GM19025 (cell line): ENCODE results near the gene TICAM1.
"Not testable (repeated sequence)": the region's sequence is repeated elsewhere in the genome, so short reads cannot be mapped to it uniquely, and the experiment has no call there.

Source experiments
- ATAC-seq: cut with Tn5 transposase; IDR thresholded peaks from one replicate; pipeline ENCODE4 v1.9.1; 2021; ENCODE audit warnings: mild to moderate bottlenecking, low read depth, moderate library complexity; ENCODE audit not compliant: unreplicated experiment

Gene TICAM1

DNA sequence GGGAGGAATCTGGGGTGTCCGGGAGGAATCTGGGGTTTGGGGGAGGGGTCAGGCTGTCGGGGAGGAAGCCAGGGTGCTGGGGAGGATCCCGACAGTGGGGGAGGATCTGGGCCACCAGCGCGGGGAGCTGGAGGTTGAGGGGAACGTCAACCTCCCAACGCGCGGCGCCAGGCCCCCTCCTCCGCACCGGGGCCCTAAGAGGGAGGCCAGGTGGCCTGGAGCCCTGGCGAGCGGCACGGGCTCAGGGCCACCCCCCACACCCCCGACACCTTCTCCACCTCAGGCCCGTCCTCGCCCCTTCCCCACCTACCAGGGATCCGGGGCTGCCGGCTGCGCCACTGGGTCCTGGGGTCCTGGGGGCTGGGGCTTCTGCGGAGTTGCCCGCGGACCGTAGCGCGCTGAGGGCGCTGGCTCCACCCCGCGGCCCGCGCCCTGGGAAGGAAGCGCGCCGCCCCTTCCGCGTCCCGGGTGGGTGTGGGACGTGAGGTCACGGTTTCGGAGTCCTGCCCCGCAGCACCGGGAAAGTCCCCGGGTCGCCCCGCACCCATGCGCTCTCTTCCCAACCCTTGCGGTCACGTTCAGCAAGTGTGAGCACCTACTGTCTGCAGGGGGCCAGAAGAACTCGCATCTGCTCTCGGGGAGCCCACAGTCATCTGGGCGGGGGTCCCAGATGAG lies at the start of gene TICAM1:
Gene TICAM1 (minus strand): TSS at position 409 of the 675 bp plus-strand sequence. CDS start 13,335 bp downstream, outside the sequence.
- ATAC-seq = peak; percentile 64

DNA sequence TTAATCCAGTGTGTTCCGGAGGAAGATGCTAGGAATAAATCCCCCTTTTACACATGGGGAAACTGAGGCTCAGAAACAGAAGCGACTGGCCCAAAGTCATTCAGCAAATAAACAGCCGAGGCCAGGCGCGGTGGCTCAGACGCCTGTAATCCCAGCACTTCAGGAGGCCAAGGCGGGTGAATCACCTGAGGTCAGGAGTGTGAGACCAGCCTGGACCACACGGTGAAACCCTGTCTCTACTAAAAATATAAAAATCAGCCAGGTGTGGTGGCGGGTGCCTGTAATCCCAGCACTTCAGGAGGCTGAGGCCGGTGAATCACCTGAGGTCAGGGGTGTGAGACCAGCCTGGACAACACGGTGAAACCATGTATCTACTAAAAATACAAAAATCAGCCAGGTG lies 47.5 kb upstream of the TICAM1 start:
- no peak for ATAC-seq

DNA sequence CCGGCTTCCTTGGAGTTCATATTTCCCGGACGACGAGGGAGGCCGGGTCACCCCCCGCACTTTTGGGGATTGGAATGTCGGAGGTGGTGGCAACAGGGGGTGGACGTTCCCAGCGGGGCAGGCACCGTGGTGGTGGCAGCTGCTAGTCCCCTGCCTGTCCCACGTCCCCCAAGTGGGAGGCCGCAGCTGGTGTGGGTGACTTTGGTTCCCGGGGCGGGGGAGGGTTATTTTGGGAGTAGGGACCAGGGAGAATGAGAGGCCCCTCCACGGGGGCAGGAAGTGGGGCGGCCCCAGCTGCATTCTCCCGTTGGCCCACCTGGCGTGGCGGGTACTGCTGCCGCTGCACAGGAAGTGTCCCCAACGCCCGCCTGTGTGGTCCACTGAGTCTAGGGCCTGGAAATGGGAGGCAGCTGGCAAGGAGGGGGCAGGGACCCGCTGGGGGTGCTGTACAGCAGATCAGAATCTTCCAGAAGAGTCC lies 47.0 kb upstream of the TICAM1 start:
- no peak for ATAC-seq

DNA sequence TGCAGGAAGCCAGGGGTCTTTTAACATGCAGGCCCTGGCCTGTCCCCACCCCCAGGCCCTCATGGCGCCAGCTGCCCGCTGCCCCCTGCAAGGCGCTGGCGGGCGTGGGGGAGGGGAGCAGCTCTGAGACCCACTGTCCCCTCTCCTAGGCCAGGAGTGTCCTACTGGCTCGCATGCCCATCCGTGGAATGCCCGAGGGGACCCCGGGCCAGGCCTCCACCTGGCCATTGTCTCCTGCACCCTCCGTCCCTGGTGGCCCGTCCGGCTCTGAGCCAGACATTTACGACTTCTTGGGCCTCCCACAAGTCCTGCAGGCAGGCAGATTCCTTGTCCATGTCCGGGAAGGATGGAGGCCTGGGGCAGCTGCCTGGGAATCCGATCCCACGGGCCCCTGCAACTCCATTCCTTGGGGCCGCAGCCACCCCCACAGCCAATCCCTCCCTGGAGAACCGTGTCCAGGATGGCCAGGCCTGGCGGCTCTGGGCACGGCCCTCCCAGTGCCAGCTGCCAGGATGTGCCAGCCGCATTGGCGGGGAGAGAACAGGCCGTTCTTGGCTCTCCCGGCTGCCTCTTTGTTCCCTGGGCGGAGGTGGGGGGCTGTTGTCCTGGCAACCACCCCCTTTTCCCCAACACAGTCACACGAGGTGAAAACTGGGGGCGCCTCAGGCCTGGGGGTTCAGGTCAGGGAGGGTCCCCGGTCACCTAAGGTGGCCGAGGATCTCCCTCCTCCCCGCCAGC lies 46.4 kb upstream of the TICAM1 start:
- ATAC-seq = no peak

DNA sequence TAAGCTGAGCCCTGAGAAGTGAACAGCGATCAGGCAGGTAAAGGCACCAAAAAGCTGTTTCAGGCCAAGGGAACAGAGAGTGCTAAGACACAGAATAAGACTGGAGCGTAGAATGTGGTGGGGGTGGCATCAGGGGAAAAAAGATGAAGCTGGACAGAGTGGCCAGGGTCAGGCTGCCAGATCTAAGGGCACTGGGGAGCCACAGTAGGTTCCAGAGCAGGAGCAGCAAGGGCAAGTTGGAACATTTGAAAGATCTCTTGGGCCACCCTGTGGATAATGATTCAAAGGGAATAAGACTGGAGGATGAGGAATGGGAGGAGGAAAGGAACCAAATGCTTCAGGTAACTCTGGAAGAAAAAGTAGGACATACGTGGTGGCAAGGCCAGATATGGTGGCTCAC lies 42.4 kb upstream of the TICAM1 start:
- no peak for ATAC-seq

- ATAC-seq = no peak
Observed at GRCh38 chr19:4871711-4872110, 40.2 kb upstream of the TICAM1 start.

DNA sequence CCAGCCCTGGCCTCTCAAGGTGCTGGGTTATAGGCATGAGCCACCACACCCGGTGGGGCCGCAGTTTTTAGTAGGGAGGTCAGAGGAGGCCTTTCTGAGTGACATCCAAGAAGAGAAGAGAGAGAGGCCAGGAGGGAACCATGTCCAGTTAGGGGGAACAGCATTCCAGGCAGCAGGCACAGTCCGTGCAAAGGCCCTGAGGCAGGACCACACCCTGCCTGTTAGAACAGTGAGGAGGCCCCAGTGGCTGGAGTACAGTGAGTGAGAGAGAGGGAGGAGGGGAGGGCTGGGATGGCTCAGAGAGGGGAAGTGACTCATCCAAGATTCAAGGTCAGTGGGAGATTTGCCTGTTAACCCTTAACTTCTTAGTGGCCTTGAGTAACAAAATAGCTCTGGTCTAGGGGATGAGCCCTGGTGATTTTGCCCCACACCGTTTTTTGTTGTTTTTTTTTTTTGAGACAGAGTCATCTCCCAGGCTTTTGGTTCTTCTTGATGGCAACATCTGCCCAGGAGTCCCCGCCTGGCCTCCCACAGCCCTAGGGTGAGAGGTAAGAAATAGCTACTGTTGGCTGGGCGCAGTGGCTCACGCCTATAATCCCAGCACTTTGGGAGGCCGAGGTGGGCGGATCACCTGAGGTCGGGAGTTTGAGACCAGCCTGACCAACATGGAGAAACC lies 38.7 kb upstream of the TICAM1 start:
- no peak for ATAC-seq

GRCh38 chr19:4868286-4868834 lies 36.8 kb upstream of the TICAM1 start:
- ATAC-seq = no peak

DNA sequence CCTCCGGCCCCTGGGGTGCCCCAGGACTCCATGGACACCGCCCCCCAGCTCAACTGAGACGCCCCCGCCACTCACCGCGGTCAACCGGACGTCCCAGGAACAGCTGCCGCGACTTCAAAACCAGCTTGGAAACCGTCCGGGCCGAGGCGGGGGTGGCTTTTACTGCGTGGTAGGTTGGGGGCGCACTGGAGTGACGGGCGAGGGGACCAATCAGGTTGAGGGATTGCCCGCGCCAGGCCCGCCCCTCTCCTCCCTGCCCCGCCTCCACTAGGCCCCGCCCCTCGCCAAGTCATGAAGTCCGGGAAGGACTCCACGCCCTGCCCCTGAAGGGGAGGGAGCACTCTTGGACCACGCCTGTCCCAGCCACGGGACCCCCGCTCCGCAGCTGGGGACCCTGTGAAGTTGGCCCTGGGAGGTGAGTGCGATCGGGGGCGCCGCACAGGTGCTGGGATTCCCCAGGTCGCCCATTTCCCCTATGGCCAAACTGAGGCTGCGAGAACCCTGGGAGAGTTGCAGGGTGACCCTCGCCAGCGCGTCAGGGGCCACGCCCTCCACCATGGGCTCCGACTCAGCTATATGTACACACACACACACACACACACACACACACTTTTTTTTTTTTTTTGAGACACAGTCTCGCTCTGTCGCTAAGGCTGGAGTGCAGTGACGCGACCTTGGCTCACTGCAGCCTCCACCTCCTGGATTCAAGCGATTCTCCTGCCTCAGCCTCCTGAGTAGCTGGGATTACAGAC lies 36.2 kb upstream of the TICAM1 start, which contains the start of gene PLIN3:
Gene PLIN3 (minus strand): TSS at position 134 of the 752 bp plus-strand sequence. CDS start 6,273 bp downstream, outside the sequence.
- peak; percentile 75 for ATAC-seq

GRCh38 chr19:4866595-4867424 lies 35.3 kb upstream of the TICAM1 start:
- ATAC-seq = no peak

GRCh38 chr19:4861147-4861546 lies 29.6 kb upstream of the TICAM1 start:
- no peak for ATAC-seq

DNA sequence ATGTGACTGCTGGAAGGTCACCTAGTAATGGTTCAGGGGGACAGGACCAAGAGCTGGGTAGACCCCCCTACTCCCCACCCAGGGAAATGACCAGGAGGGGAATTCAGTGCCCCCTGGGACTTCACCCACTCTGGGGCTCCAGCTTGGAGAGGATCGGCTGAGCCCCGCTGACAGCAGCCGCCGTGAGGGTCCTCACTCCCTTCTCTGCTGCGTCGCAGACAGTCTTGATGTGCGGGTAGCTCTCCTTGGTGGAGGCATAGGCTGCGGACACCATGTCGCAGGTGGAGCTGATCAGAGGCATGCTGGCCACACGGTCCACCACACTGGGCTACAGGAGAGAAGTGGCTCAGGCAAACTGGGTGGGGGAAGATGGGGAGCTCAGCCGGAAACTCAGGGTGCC lies 28.2 kb upstream of the TICAM1 start:
- no peak for ATAC-seq

DNA sequence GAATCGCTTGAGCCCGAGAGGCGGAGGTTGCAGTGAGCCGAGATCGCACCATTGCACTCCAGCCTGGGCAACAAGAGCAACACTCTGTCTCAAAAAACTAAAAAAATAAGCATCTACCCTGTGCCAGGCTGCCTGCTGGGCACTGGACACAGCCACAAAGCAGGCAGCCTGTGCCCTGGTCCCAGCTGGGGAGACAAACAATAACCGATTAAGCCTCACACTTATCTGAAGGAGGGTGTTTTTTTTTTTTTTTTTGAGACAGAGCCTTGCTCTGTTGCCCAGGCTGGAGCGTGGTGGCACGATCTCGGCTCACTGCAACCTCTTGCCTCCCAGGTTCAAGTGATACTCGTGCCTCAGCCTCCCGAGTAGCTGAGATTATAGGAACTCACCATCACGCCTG lies 25.0 kb upstream of the TICAM1 start:
- ATAC-seq = not testable (repeated sequence)

GRCh38 chr19:4853506-4853905 lies 22.0 kb upstream of the TICAM1 start:
- not testable (repeated sequence) for ATAC-seq

- ATAC-seq = no peak
Observed at GRCh38 chr19:4852484-4852883, 21.0 kb upstream of the TICAM1 start.

GRCh38 chr19:4851551-4852290 lies 20.2 kb upstream of the TICAM1 start:
- ATAC-seq = no peak

- ATAC-seq = no peak
Observed at GRCh38 chr19:4849019-4849418, 17.5 kb upstream of the TICAM1 start.

- no peak for ATAC-seq
Observed at GRCh38 chr19:4847190-4847973, 15.9 kb upstream of the TICAM1 start.
